Epithelial cell of esophagus (primary cell): Measurements from ENCODE around the gene KRT33B.

Source experiments
- DNase-seq: peaks from one replicate; pipeline ENCODE4 v3.0.0; 2010; ENCODE audit warnings: low read depth
- H3K4me3 ChIP-seq: 2 replicates; pipeline ENCODE4 v1.5.1; 2011; ENCODE audit warnings: mild to moderate bottlenecking, low read length, control low read depth
- TF ChIP-seq, protein P1 (sequence below): IDR thresholded peaks from 2 replicates; pipeline ENCODE4 v1.5.1; 2011; ENCODE audit warnings: low read depth, mild to moderate bottlenecking, low read length, control low read depth, inconsistent platforms; ENCODE audit not compliant: insufficient read depth; ENCODE audit errors: missing control alignments

KRT33B gene

GRCh38 chr17:41394254-41394996 lies 24.8 kb upstream of the KRT33B start:
- H3K4me3 ChIP-seq = no peak overlapping the region
- DNase-seq = peak; percentile 97
- TF ChIP-seq, protein P1, sequence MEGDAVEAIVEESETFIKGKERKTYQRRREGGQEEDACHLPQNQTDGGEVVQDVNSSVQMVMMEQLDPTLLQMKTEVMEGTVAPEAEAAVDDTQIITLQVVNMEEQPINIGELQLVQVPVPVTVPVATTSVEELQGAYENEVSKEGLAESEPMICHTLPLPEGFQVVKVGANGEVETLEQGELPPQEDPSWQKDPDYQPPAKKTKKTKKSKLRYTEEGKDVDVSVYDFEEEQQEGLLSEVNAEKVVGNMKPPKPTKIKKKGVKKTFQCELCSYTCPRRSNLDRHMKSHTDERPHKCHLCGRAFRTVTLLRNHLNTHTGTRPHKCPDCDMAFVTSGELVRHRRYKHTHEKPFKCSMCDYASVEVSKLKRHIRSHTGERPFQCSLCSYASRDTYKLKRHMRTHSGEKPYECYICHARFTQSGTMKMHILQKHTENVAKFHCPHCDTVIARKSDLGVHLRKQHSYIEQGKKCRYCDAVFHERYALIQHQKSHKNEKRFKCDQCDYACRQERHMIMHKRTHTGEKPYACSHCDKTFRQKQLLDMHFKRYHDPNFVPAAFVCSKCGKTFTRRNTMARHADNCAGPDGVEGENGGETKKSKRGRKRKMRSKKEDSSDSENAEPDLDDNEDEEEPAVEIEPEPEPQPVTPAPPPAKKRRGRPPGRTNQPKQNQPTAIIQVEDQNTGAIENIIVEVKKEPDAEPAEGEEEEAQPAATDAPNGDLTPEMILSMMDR = no peak

DNA sequence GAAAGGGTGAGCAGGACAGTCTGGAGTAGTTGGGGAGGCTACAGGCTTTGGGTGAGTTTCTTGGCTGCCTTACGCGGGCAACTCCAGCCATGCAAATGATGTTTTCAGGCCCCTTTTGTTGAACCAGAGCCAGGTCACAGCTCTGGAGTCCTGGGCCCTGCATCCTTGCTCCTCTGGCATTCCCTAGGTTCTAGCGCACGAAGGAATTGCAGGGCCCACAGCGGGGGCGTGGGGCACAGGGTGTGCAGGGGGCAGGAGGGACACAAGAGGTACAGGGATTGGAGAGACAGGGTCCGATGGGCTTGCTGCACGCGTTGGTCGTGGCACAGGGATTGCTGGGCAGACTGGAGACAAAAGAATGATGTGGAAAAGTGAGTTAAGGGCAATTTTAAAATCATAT lies 24.2 kb upstream of the KRT33B start:
- no peak overlapping the region for H3K4me3 ChIP-seq
- TF ChIP-seq, protein P1 = no peak
- no peak for DNase-seq

DNA sequence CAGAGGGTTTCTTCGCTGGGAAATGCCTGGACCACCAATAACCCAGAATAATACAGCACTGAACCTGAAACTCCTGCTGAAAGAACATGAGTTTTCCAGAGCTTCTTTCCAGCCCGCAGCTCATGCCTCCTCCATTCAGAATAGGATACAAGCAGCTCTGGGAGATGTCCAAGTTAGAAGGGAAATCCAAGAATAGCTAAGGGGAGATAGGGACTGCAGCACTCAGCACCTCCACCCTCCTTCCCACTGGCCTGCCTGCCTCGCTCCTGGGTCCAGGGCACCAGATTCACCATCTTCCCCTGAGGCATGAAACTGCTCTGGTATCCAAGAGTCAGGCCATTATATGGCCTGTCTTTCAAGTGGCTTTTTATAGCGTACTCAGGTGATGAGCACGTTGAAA lies 23.7 kb upstream of the KRT33B start:
- TF ChIP-seq, protein P1 = no peak
- no peak overlapping the region for H3K4me3 ChIP-seq
- DNase-seq = no peak

GRCh38 chr17:41392278-41392677 lies 22.7 kb upstream of the KRT33B start:
- no peak overlapping the region for H3K4me3 ChIP-seq
- TF ChIP-seq, protein P1 = no peak
- DNase-seq = no peak

DNA sequence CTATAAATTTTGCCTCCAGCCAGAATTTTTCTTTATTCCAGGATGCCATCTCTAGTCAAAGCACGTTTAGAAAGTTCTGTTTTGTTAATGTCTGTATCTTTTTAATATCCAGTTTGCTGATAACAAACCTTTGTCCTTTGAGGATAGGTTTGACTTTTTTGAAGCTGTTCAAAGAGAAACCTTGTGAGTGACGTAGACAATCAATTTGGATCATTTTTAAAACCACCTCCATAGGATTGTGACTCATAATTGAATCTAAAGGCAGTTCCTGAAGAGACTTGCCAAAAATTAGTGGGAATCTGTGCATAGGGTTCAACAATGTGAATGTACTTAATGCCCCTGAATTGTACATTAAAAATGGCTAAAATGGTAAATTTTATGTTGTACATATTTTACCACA lies 21.9 kb upstream of the KRT33B start:
- no peak for DNase-seq
- TF ChIP-seq, protein P1 = no peak
- H3K4me3 ChIP-seq = no peak overlapping the region

GRCh38 chr17:41390411-41390938 lies 20.9 kb upstream of the KRT33B start:
- DNase-seq = no peak
- TF ChIP-seq, protein P1 = no peak
- H3K4me3 ChIP-seq = no peak overlapping the region

DNA sequence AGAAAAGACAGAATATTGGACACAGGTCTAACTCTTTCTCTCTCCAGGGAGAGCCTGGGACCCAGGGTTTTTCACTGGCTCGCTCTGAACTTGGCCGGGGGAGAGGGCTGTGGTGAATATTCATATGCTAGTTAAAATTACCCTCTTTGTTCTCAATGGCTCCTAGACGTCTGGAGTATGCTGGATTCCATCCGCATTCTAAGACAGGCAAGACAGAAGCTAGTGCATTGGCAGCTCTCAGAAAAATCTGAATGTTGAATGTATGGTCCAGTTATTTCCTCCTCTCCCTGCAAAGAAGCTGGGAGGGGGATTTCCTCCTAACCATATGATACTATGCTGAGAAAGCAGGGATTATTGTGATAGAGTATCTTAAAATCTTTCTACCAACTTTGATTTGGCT lies 18.1 kb upstream of the KRT33B start:
- TF ChIP-seq, protein P1 = no peak
- H3K4me3 ChIP-seq = no peak overlapping the region
- no peak for DNase-seq
